ENCODE measurements around the gene CNOT4.

- TF ChIP-seq CTCF (conservative IDR thresholded peaks at IDR 0.05; ENCODE audit: low read depth, low read length) (no peak), POLR2A (IDR thresholded peaks at IDR 0.05; ENCODE audit: low read depth, low read length) (no peak)
Measured at GRCh38 chr7:135386181-135386580, 123.7 kb downstream of the CNOT4 start.

Data from IMR-90 (cell line).